ENCODE results near the gene BDNF.
"Not testable (repeated sequence)": the region's sequence is repeated elsewhere in the genome, so short reads cannot be mapped to it uniquely, and the experiment has no call there.

BDNF gene

GRCh38 chr11:27651711-27652110 is 48.5 kb downstream of the BDNF start:
- Histone ChIP-seq H3K27ac (no peak overlapping the region), H3K9ac (no peak overlapping the region), H3K4me2 (no peak overlapping the region), H3K4me3 (no peak overlapping the region), H3K9me3 (no peaks in the 10 kb centered on the region), H4K20me1 (no peaks in the 10 kb centered on the region), H3K27me3 (no peaks in the 10 kb centered on the region), H3K36me3 (no peaks in the 10 kb centered on the region), H3K4me1 (no peaks in the 10 kb centered on the region)
- TF ChIP-seq Cebpa-rat (IDR thresholded peaks at IDR 0.05): no peak

GRCh38 chr11:27650988-27651387 is 49.3 kb downstream of the BDNF start:
- Histone ChIP-seq H3K9ac (no peak overlapping the region), H4K20me1 (no peaks in the 10 kb centered on the region), H3K27ac (no peak overlapping the region), H3K27me3 (no peaks in the 10 kb centered on the region), H3K4me3 (no peak overlapping the region), H3K9me3 (no peaks in the 10 kb centered on the region), H3K4me1 (no peaks in the 10 kb centered on the region), H3K4me2 (no peak overlapping the region), H3K36me3 (no peaks in the 10 kb centered on the region)
- no peak for TF ChIP-seq Cebpa-rat (IDR thresholded peaks at IDR 0.05)

GRCh38 chr11:27649800-27650199 is 50.5 kb downstream of the BDNF start:
- no peaks in the 10 kb centered on the region for H3K4me1 ChIP-seq
- no peak for TF ChIP-seq Cebpa-rat (IDR thresholded peaks at IDR 0.05)
- no peaks in the 10 kb centered on the region for H3K27me3 ChIP-seq
- H3K9me3 ChIP-seq: no peaks in the 10 kb centered on the region
- no peaks in the 10 kb centered on the region for H3K36me3 ChIP-seq
- H3K4me3 ChIP-seq: no peak overlapping the region
- no peaks in the 10 kb centered on the region for H4K20me1 ChIP-seq
- no peak overlapping the region for H3K4me2 ChIP-seq
- H3K27ac ChIP-seq: no peak overlapping the region
- no peak overlapping the region for H3K9ac ChIP-seq

- Histone ChIP-seq H3K27ac (no peak overlapping the region), H3K4me3 (no peak overlapping the region), H4K20me1 (no peaks in the 10 kb centered on the region), H3K9ac (no peak overlapping the region), H3K9me3 (no peaks in the 10 kb centered on the region), H3K4me1 (no peaks in the 10 kb centered on the region), H3K36me3 (no peaks in the 10 kb centered on the region), H3K4me2 (no peak overlapping the region), H3K27me3 (no peaks in the 10 kb centered on the region)
- no peak for TF ChIP-seq Cebpa-rat (IDR thresholded peaks at IDR 0.05)
Measured at GRCh38 chr11:27648840-27649239, 51.4 kb downstream of the BDNF start.

GRCh38 chr11:27646051-27646818 is 54.0 kb downstream of the BDNF start:
- no peaks in the 10 kb centered on the region for H3K4me1 ChIP-seq
- no peaks in the 10 kb centered on the region for H4K20me1 ChIP-seq
- H3K27me3 ChIP-seq: no peaks in the 10 kb centered on the region
- TF ChIP-seq Cebpa-rat (IDR thresholded peaks at IDR 0.05): no peak
- no peak overlapping the region for H3K4me2 ChIP-seq
- no peak overlapping the region for H3K4me3 ChIP-seq
- H3K9ac ChIP-seq: no peak overlapping the region
- no peaks in the 10 kb centered on the region for H3K9me3 ChIP-seq
- H3K27ac ChIP-seq: no peak overlapping the region
- no peaks in the 10 kb centered on the region for H3K36me3 ChIP-seq

GRCh38 chr11:27642954-27643353 is 57.3 kb downstream of the BDNF start:
- Histone ChIP-seq H3K4me3 (no peak overlapping the region), H3K36me3 (no peaks in the 10 kb centered on the region), H3K9me3 (no peaks in the 10 kb centered on the region), H3K4me1 (no peaks in the 10 kb centered on the region), H3K4me2 (no peak overlapping the region), H3K27ac (no peak overlapping the region), H3K27me3 (no peaks in the 10 kb centered on the region), H3K9ac (no peak overlapping the region), H4K20me1 (no peaks in the 10 kb centered on the region)
- TF ChIP-seq Cebpa-rat (IDR thresholded peaks at IDR 0.05): no peak

- H4K20me1 ChIP-seq: no peaks in the 10 kb centered on the region
- TF ChIP-seq Cebpa-rat (IDR thresholded peaks at IDR 0.05): no peak
- no peaks in the 10 kb centered on the region for H3K36me3 ChIP-seq
- H3K27me3 ChIP-seq: no peaks in the 10 kb centered on the region
- H3K4me3 ChIP-seq: no peak overlapping the region
- no peak overlapping the region for H3K27ac ChIP-seq
- no peaks in the 10 kb centered on the region for H3K9me3 ChIP-seq
- H3K9ac ChIP-seq: no peak overlapping the region
- H3K4me1 ChIP-seq: no peaks in the 10 kb centered on the region
- H3K4me2 ChIP-seq: no peak overlapping the region
Measured at GRCh38 chr11:27640954-27641353, 59.3 kb downstream of the BDNF start.

GRCh38 chr11:27635567-27636037 is 64.7 kb downstream of the BDNF start:
- Histone ChIP-seq H3K4me3 (no peak overlapping the region), H3K27me3 (no peaks in the 10 kb centered on the region), H3K36me3 (no peaks in the 10 kb centered on the region), H3K27ac (no peak overlapping the region), H3K9ac (no peak overlapping the region), H3K4me1 (no peaks in the 10 kb centered on the region), H3K9me3 (no peaks in the 10 kb centered on the region), H3K4me2 (no peak overlapping the region), H4K20me1 (no peaks in the 10 kb centered on the region)
- TF ChIP-seq Cebpa-rat (IDR thresholded peaks at IDR 0.05): no peak

- H3K36me3 ChIP-seq, H3K9me3 ChIP-seq, H3K27ac ChIP-seq, H4K20me1 ChIP-seq, H3K4me2 ChIP-seq, H3K4me1 ChIP-seq, H3K4me3 ChIP-seq, H3K27me3 ChIP-seq, H3K9ac ChIP-seq: not testable (repeated sequence)
Measured at GRCh38 chr11:27634776-27635175, 65.5 kb downstream of the BDNF start.

GRCh38 chr11:27634282-27634681 is 66.0 kb downstream of the BDNF start:
- H3K9ac ChIP-seq, H3K4me2 ChIP-seq, H4K20me1 ChIP-seq, H3K9me3 ChIP-seq, H3K4me3 ChIP-seq, H3K27ac ChIP-seq, H3K4me1 ChIP-seq, H3K27me3 ChIP-seq, H3K36me3 ChIP-seq: not testable (repeated sequence)

- not testable (repeated sequence) for H3K4me2 ChIP-seq, H4K20me1 ChIP-seq, H3K9ac ChIP-seq, H3K27me3 ChIP-seq, H3K4me3 ChIP-seq, H3K9me3 ChIP-seq, H3K36me3 ChIP-seq, H3K27ac ChIP-seq
- H3K4me1 ChIP-seq: peaks cover 14% of the 10 kb centered on the region
Measured at GRCh38 chr11:27629023-27629422, 71.2 kb downstream of the BDNF start.
